ENCODE measurements around the gene LIMS2. TPM values are rescaled to one million over a fixed set of nuclear protein-coding genes. Genes with fewer than 3 reads are reported as not detected.

LIMS2 gene
- total and polyA plus RNA-seq, 8 donors, result 22.4 to 122 (median 27.3) TPM

DNA sequence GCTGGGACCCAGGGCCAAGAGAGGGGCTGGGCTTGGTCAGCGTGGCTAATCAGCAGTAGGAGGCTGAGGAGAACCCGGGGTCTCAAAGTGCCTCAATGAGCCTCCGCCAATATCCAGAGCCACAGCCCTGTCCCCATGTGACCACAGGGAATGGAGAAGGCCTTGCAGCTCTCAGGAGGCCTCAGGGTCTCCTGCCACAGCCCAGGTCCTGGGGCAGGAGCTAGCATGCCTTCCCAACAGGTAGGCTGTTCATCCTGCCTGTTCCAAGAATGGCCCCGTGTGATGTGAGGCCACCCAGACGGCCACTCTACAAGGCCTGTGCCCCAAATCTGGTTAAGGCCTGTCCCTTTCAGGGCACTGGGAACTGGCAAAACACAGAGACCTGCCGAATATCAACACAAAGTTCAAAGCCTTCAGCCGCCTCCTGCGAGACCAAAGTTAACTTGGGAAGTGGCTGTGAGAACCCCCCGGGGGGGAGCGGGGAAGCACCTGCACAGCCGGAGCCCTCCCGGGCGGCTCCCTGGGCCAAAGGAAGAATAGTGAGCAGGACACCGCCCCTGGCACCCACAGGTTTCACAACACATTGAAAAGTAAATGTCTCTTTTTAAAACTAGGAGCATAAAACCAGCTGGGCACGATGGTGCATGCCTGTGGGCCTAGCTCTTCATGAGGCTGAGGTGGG is 4.5 kb upstream of the LIMS2 start:
- H3K4me3 ChIP-seq, result peak overlapping the region in 1 of 2 donors; percentile 30
- TF ChIP-seq CTCF (IDR thresholded peaks at IDR 0.05), result no peak

GRCh38 chr2:127678991-127679390 is 3.7 kb upstream of the LIMS2 start:
- Histone ChIP-seq H3K27me3 (peaks cover 0 to 49% of the 10 kb centered on the region in 2 donors), H3K4me3 (no peak overlapping the region), H3K36me3 (no peaks in the 10 kb centered on the region), H3K9me3 (no peaks in the 10 kb centered on the region), H3K4me1 (peaks cover 6 to 20% of the 10 kb centered on the region in 2 donors), H3K27ac (no peak overlapping the region)
- TF ChIP-seq CTCF (IDR thresholded peaks at IDR 0.05), result no peak
- no peak for ATAC-seq
- peak in 1 of 4 donors; percentile 35 for DNase-seq
- intact Hi-C loops (cut with DNase I), result no loop called here

More for the DNA sequence above, 4.5 kb upstream of the LIMS2 start:
- Histone ChIP-seq H3K27me3 (peaks cover 0 to 41% of the 10 kb centered on the region in 2 donors), H3K9me3 (no peaks in the 10 kb centered on the region), H3K36me3 (no peaks in the 10 kb centered on the region), H3K27ac (no peak overlapping the region), H3K4me1 (peaks cover 0 to 12% of the 10 kb centered on the region in 2 donors)
- ATAC-seq, result no peak
- intact Hi-C loops (cut with DNase I), result no loop called here
- DNase-seq, result no peak

DNA sequence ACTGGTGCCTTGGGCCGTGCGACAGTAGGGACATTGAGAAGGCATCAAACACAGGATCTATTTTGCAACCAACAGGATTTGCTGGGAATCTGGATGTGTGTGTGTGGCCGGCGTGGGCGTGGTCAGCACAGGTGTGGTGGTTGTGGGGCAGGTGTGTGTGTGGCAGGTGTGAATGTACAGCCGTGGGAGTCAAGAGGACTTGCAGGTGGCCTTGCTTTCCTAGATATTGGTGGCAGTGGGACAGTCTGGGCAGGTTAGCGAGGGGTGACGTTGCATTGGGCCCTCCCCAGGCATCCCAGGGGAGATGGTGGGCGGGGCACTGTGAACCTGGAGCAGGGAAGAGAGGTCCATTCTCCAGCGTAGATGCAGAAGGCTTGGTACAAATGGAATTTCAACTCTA is 3.2 kb upstream of the LIMS2 start:
- peaks cover 6 to 23% of the 10 kb centered on the region in 2 donors for H3K4me1 ChIP-seq
- intact Hi-C loops (cut with DNase I), result no loop called here
- H3K27ac ChIP-seq, result no peak overlapping the region
- H3K4me3 ChIP-seq, result no peak overlapping the region
- H3K27me3 ChIP-seq, result peaks cover 0 to 54% of the 10 kb centered on the region in 2 donors
- ATAC-seq (no peak), DNase-seq (peak in 1 of 4 donors; percentile 47)
- H3K36me3 ChIP-seq, result no peaks in the 10 kb centered on the region
- H3K9me3 ChIP-seq, result no peaks in the 10 kb centered on the region
- TF ChIP-seq CTCF (IDR thresholded peaks at IDR 0.05), result no peak

GRCh38 chr2:127676906-127677305 is 1.6 kb upstream of the LIMS2 start:
- no peak overlapping the region for H3K27ac ChIP-seq
- ATAC-seq, result peak; percentile 16
- intact Hi-C loops (cut with DNase I), result no loop called here

More at GRCh38 chr2:127676906-127677305, 1.6 kb upstream of the LIMS2 start:
- no peaks in the 10 kb centered on the region for H3K9me3 ChIP-seq
- no peaks in the 10 kb centered on the region for H3K36me3 ChIP-seq
- DNase-seq, result no peak
- TF ChIP-seq CTCF (IDR thresholded peaks at IDR 0.05), result no peak
- H3K4me3 ChIP-seq, result no peak overlapping the region
- peaks cover 0 to 70% of the 10 kb centered on the region in 2 donors for H3K27me3 ChIP-seq
- H3K4me1 ChIP-seq, result peaks cover 6 to 24% of the 10 kb centered on the region in 2 donors

Data from left lung (tissue), 10 donors.